Panc1 (cell line): ENCODE results near the gene GRM1. TPM values are rescaled to one million over a fixed set of nuclear protein-coding genes. Genes with fewer than 3 reads are reported as not detected.

Experiments used
- ATAC-seq: fragments of 200-7000 bp; cut with Tn5 transposase; 2 replicates; pipeline ENCODE4 v1.9.1; 2020; ENCODE audit warnings: mild to moderate bottlenecking, moderate library complexity
- BruUV-seq: library from RNA; stranded (reverse); fragments of 400-500 nt; replicated peaks from 2 replicates; lab custom pipeline; 2021; lab: Mats Ljungman, UMichigan
- CTCF ChIA-PET: fragments of 300-600 bp; sonication (Branson Sonifier 250); formaldehyde crosslinking; loops from one replicate; lab custom pipeline; 2022; ENCODE audit warnings: antibody characterized with exemption; lab: Charles Lee
- POLR2A ChIA-PET: fragments of 300-600 bp; sonication (Branson Sonifier 250); formaldehyde crosslinking; loops from one replicate; lab custom pipeline; 2022; ENCODE audit warnings: antibody characterized with exemption; lab: Charles Lee
- DNase-seq: peaks from one replicate; pipeline ENCODE4 v3.0.0-alpha.2; 2010; ENCODE audit warnings: low read depth, low spot score
- H3K27ac ChIP-seq: 2 replicates; pipeline ENCODE4 v1.5.1; 2011; ENCODE audit warnings: mild to moderate bottlenecking, low read length, inconsistent platforms
- H3K27me3 ChIP-seq: fragments of 200-500 bp; sonication (Bioruptor generic); 2 replicates; pipeline ENCODE4 v1.6.0; 2014; ENCODE audit warnings: low read length, inconsistent platforms; ENCODE audit not compliant: control insufficient read depth, insufficient read depth
- H3K36me3 ChIP-seq: fragments of 200-500 bp; sonication (Bioruptor generic); 2 replicates; pipeline ENCODE4 v1.5.1; 2014; ENCODE audit warnings: inconsistent platforms, mild to moderate bottlenecking, low read length, moderate library complexity; ENCODE audit not compliant: control insufficient read depth, insufficient read depth
- H3K4me1 ChIP-seq: 2 replicates; pipeline ENCODE4 v1.5.1; 2011; ENCODE audit warnings: inconsistent platforms, mild to moderate bottlenecking, low read length, moderate library complexity; ENCODE audit not compliant: control insufficient read depth, insufficient read depth
- H3K4me3 ChIP-seq, 2 experiments: 2 replicates each; pipeline ENCODE4 v1.5.1; 2011 to 2012; ENCODE audit warnings: low read depth in 2 of 2, low read length in 2 of 2, mild to moderate bottlenecking in 2 of 2, inconsistent platforms in 1 of 2, moderate library complexity in 1 of 2
- H3K9me3 ChIP-seq: fragments of 200-500 bp; sonication (Bioruptor generic); 2 replicates; pipeline ENCODE4 v1.5.1; 2014; ENCODE audit warnings: low read depth, mild to moderate bottlenecking, inconsistent platforms, low read length, moderate library complexity; ENCODE audit not compliant: control insufficient read depth, insufficient read depth
- POLR2AphosphoS5 ChIP-seq: IDR thresholded peaks from 2 replicates; pipeline ENCODE4 v1.6.1; 2012; ENCODE audit warnings: mild to moderate bottlenecking, low read depth, low read length, moderate library complexity
- SIN3A ChIP-seq: IDR thresholded peaks from 2 replicates; pipeline ENCODE4 v1.6.1; 2012; ENCODE audit warnings: low read depth, mild to moderate bottlenecking, low read length, moderate library complexity, borderline replicate concordance; ENCODE audit not compliant: insufficient read depth
- TCF7L2 ChIP-seq: IDR thresholded peaks from 2 replicates; pipeline ENCODE4 v1.6.1; 2011; ENCODE audit warnings: mild to moderate bottlenecking, low read depth, low read length, inconsistent platforms
- in situ Hi-C: cut with HindIII; loops from 2 replicates; pipeline ENCODE4 v1.10.0; 2016; ENCODE audit warnings: low sequenced_read_pairs, low pct_unique_long_range_greater_than_20kb
- intact Hi-C: fragments of 100-400 bp; cut with micrococcal nuclease; formaldehyde crosslinking; loops from one replicate; pipeline ENCODE4 v1.10.0; 2022; ENCODE audit not compliant: unreplicated experiment
- total RNA-seq: library from RNA; stranded (reverse); gene quantifications from one replicate; pipeline ENCODE4 v1.2.1, GENCODE V29; 2021; ENCODE audit not compliant: unreplicated experiment
- TF ChIP-seq, protein P1 (sequence below): fragments of 450-650 bp; IDR thresholded peaks from 2 replicates; pipeline ENCODE4 v1.5.1; 2017; ENCODE audit warnings: mild to moderate bottlenecking
- TF ChIP-seq, protein P2 (sequence below), 2 experiments: IDR thresholded peaks; 2 replicates each; pipeline ENCODE4 v1.6.1; 2011 to 2012; ENCODE audit warnings: low read depth in 2 of 2, control low read depth in 1 of 2, low read length in 1 of 2, mild to moderate bottlenecking in 1 of 2, moderate library complexity in 1 of 2; ENCODE audit not compliant: insufficient read depth in 1 of 2

Gene GRM1
- total RNA-seq, 1 experiment from 2014 or later, result not detected

DNA sequence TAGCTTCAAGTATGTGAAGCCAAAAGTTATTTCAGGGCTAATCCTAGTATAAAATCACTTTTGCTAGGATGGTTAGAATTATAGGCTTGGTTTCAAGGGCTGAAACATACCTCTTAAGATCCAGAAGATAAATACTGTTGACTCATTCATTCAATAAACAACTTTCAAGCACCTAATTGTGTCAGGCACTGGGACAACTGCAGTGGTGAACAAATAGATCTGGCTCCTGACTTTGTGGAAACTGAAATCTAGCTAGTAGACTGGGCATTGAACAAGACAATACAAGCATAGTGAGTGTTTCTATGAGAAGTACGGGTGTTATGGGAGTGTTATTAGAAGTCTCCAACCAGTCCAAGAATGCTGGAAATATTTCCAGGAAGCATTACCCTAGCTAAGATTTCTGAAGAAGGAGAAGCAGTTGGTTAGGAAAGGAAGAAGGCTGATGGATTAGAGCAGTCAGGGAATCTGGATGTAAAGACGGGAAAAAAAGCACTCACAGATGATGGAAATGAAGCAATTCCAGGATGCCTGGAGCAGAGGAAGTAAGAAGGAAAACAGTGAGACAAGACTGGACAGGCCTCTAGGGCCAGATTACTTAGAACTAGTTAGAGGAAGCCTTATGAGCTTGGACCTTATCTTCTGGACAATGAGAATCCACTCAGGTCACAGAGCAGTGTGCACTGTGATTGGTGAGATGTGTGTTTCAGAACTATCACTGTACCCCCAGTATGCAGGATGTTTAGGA, 382.2 kb downstream of the GRM1 start:
- Histone ChIP-seq H3K9me3 (no peaks in the 10 kb centered on the region), H3K4me3 (no peak overlapping the region), H3K27me3 (no peaks in the 10 kb centered on the region), H3K36me3 (no peaks in the 10 kb centered on the region), H3K4me1 (no peaks in the 10 kb centered on the region), H3K27ac (no peak overlapping the region)
- BruUV-seq, result no TSS peak
- TF ChIP-seq SIN3A (no peak), POLR2AphosphoS5 (no peak), TCF7L2 (no peak)
- TF ChIP-seq, protein P1, sequence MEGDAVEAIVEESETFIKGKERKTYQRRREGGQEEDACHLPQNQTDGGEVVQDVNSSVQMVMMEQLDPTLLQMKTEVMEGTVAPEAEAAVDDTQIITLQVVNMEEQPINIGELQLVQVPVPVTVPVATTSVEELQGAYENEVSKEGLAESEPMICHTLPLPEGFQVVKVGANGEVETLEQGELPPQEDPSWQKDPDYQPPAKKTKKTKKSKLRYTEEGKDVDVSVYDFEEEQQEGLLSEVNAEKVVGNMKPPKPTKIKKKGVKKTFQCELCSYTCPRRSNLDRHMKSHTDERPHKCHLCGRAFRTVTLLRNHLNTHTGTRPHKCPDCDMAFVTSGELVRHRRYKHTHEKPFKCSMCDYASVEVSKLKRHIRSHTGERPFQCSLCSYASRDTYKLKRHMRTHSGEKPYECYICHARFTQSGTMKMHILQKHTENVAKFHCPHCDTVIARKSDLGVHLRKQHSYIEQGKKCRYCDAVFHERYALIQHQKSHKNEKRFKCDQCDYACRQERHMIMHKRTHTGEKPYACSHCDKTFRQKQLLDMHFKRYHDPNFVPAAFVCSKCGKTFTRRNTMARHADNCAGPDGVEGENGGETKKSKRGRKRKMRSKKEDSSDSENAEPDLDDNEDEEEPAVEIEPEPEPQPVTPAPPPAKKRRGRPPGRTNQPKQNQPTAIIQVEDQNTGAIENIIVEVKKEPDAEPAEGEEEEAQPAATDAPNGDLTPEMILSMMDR, result no peak
- TF ChIP-seq, protein P2, sequence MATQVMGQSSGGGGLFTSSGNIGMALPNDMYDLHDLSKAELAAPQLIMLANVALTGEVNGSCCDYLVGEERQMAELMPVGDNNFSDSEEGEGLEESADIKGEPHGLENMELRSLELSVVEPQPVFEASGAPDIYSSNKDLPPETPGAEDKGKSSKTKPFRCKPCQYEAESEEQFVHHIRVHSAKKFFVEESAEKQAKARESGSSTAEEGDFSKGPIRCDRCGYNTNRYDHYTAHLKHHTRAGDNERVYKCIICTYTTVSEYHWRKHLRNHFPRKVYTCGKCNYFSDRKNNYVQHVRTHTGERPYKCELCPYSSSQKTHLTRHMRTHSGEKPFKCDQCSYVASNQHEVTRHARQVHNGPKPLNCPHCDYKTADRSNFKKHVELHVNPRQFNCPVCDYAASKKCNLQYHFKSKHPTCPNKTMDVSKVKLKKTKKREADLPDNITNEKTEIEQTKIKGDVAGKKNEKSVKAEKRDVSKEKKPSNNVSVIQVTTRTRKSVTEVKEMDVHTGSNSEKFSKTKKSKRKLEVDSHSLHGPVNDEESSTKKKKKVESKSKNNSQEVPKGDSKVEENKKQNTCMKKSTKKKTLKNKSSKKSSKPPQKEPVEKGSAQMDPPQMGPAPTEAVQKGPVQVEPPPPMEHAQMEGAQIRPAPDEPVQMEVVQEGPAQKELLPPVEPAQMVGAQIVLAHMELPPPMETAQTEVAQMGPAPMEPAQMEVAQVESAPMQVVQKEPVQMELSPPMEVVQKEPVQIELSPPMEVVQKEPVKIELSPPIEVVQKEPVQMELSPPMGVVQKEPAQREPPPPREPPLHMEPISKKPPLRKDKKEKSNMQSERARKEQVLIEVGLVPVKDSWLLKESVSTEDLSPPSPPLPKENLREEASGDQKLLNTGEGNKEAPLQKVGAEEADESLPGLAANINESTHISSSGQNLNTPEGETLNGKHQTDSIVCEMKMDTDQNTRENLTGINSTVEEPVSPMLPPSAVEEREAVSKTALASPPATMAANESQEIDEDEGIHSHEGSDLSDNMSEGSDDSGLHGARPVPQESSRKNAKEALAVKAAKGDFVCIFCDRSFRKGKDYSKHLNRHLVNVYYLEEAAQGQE (IDR thresholded peaks at IDR 0.05; ENCODE audit: insufficient read depth in 1 of 2, low read depth in 2 of 2, low read length in 1 of 2), result no peak
- intact Hi-C loops (no loop called here), in situ Hi-C loops (no loop called here)
- ATAC-seq (no peak; the same call in 1 of the 2 replicates), DNase-seq (no peak)
- POLR2A ChIA-PET, result no interaction called here
- CTCF ChIA-PET, result no interaction called here

DNA sequence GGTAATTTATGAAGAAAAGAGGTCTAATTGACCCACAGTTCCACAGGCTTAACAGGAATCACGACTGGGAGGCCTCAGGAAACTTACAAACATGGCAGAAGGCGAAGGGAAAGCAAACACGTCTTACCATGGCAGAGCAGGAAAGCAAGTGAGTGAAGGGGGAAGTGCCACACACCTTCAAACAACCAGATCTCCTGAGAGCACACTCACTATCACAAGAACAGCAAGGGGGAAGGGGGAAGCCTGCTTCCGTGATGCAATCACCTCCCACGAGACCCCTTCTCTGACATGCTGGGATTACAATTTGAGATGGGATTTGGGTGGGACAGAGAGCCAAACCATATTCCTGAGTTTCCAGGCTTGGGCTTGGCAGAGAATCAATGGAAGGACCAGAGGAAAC, 390.7 kb downstream of the GRM1 start:
- BruUV-seq, result no TSS peak
- TF ChIP-seq SIN3A (no peak), POLR2AphosphoS5 (no peak)
- TF ChIP-seq, protein P2 (IDR thresholded peaks at IDR 0.05; ENCODE audit: insufficient read depth in 1 of 2, low read depth in 2 of 2, low read length in 1 of 2), result no peak
- ATAC-seq (no peak), DNase-seq (no peak)
- ChIA-PET CTCF (no interaction called here), POLR2A (no interaction called here)
- Histone ChIP-seq H3K27me3 (no peaks in the 10 kb centered on the region), H3K27ac (no peak overlapping the region), H3K9me3 (no peaks in the 10 kb centered on the region), H3K4me3 (no peak overlapping the region), H3K4me1 (no peaks in the 10 kb centered on the region), H3K36me3 (no peaks in the 10 kb centered on the region)
- intact Hi-C loops, result no loop called here
- in situ Hi-C loops, result no loop called here
